HG02642 (cell line): Measurements from ENCODE around the gene PNPO.

Experiments
- ATAC-seq: cut with Tn5 transposase; IDR thresholded peaks from one replicate; pipeline ENCODE4 v1.9.1; 2021; ENCODE audit warnings: mild to moderate bottlenecking; ENCODE audit not compliant: unreplicated experiment, poor library complexity

PNPO gene

DNA sequence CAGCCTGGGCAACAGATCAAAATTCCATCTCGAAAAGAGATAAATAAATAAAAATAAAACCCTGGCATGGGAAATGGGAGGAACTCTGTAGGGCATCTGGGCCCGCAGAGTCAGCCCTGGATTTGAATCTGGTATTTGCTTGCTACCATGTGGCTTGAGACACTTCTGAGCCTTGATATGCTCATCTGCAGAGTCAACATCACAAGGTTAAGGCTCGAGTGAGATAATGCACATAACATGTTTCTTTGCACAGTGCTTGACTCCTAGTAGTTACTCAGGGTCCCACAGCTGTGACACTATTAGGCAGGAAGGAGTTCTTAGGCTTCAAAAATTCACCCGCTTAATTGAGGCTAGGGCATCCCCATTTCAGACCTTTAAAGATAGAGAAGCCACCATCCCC, 50.8 kb downstream of the PNPO start:
- ATAC-seq, result no peak

- ATAC-seq, result no peak
Observed at GRCh38 chr17:47993031-47993564, 51.7 kb downstream of the PNPO start.

- no peak for ATAC-seq
Observed at GRCh38 chr17:47993964-47994363, 52.6 kb downstream of the PNPO start.

GRCh38 chr17:47994724-47995123, 53.4 kb downstream of the PNPO start:
- no peak for ATAC-seq

- ATAC-seq, result no peak
Observed at GRCh38 chr17:47995241-47995935, 54.0 kb downstream of the PNPO start.

DNA sequence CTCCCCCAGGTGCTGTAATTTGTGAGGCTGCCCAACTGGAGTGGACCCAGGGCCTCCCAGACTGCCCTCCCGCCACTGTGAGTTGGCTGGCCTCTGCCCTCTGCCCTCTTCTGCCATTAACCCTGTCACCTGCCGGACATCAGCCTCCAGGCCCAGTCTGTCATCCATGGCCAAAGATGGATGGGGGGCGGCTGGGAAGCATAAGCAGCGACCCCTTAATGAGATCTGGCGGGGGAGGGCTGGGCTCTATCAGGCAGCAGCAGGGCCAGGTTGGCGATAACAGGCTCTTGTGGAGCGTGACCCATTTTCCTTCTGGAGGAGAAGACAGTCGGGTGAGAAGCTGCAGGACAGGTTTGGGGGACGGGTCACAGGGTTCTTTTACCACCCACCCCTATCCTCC, 54.8 kb downstream of the PNPO start:
- ATAC-seq, result no peak

DNA sequence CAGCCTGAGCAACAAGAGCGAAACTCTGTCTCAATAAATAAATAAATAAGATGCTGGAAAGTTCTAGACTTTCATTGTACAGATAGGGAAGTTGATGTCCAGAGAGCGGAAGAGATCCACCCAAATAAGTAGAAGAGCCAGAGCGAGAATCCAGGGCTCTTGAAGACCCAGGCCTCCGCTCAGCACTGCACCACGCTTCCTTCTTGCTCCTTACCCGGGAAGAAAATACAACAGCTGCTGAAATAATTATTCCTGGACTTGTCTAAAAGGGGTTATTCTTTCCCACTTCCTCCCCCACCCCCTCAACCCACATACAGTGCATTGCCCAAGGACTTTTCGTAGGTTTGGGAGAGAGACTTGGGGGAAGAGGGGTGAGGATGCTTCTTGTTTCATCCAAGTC, 56.2 kb downstream of the PNPO start:
- ATAC-seq, result no peak

- ATAC-seq, result no peak
Observed at GRCh38 chr17:47998044-47998443, 56.7 kb downstream of the PNPO start.
